DMS153 (cell line): ENCODE results near the gene OSBP.

Experiments used
- DNase-seq: peaks from one replicate; lab custom pipeline; 2025; lab: John Stamatoyannopoulos, UW

Gene OSBP

GRCh38 chr11:59607703-59608454 lies 7.7 kb downstream of the OSBP start:
- no peak for DNase-seq

GRCh38 chr11:59602432-59602831 lies 13.1 kb downstream of the OSBP start:
- DNase-seq: no peak

GRCh38 chr11:59601788-59602187 lies 13.8 kb downstream of the OSBP start:
- no peak for DNase-seq

GRCh38 chr11:59600636-59601035 lies 14.9 kb downstream of the OSBP start:
- DNase-seq: no peak

- no peak for DNase-seq
Measured at GRCh38 chr11:59600234-59600633, 15.3 kb downstream of the OSBP start.

GRCh38 chr11:59598961-59599360 lies 16.6 kb downstream of the OSBP start:
- DNase-seq: no peak

GRCh38 chr11:59584294-59584693 lies 31.3 kb downstream of the OSBP start:
- no peak for DNase-seq

- DNase-seq: no peak
Measured at GRCh38 chr11:59582006-59582405, 33.6 kb downstream of the OSBP start.

GRCh38 chr11:59578369-59578768 lies 37.2 kb downstream of the OSBP start:
- no peak for DNase-seq

GRCh38 chr11:59575505-59575904 lies 40.1 kb downstream of the OSBP start:
- no peak for DNase-seq

- no peak for DNase-seq
Measured at GRCh38 chr11:59574932-59575502, 40.6 kb downstream of the OSBP start.

GRCh38 chr11:59574467-59574866 lies 41.1 kb downstream of the OSBP start:
- no peak for DNase-seq

- DNase-seq: no peak
Measured at GRCh38 chr11:59573216-59573615, 42.4 kb downstream of the OSBP start.

GRCh38 chr11:59572091-59572490 lies 43.5 kb downstream of the OSBP start:
- DNase-seq: no peak

GRCh38 chr11:59562292-59562691 lies 53.3 kb downstream of the OSBP start:
- no peak for DNase-seq

- DNase-seq: peak; percentile 43
Measured at GRCh38 chr11:59560702-59561473, 54.7 kb downstream of the OSBP start.

- peak; percentile 67 for DNase-seq
Measured at GRCh38 chr11:59560290-59560701, 55.3 kb downstream of the OSBP start.

GRCh38 chr11:59559886-59560285 lies 55.7 kb downstream of the OSBP start:
- DNase-seq: no peak

- DNase-seq: no peak
Measured at GRCh38 chr11:59558270-59558643, 57.3 kb downstream of the OSBP start.

GRCh38 chr11:59556917-59557348 lies 58.6 kb downstream of the OSBP start:
- DNase-seq: no peak

GRCh38 chr11:59556115-59556916 lies 59.3 kb downstream of the OSBP start:
- DNase-seq: peak; percentile 22

GRCh38 chr11:59555601-59556114 lies 59.9 kb downstream of the OSBP start:
- DNase-seq: no peak
